Suprapubic skin (tissue), 4 donors: ENCODE measurements around the gene RNF220. TPM values are rescaled to one million over a fixed set of nuclear protein-coding genes. Genes with fewer than 3 reads are reported as not detected.

Source experiments
- DNase-seq, 2 donors: peaks; one replicate each; pipeline ENCODE4 v3.0.0-alpha.2; 2019; ENCODE audit warnings: low spot score in 2 of 2
- H3K27ac ChIP-seq: fragments of 200-600 bp; sonication (generic); one replicate; pipeline ENCODE4 v1.5.1; 2019
- H3K27me3 ChIP-seq: fragments of 200-600 bp; sonication (generic); one replicate; pipeline ENCODE4 v1.5.1; 2019
- H3K36me3 ChIP-seq: fragments of 200-600 bp; sonication (generic); one replicate; pipeline ENCODE4 v1.5.1; 2019
- H3K4me1 ChIP-seq: fragments of 200-600 bp; sonication (generic); one replicate; pipeline ENCODE4 v1.5.1; 2019
- H3K4me3 ChIP-seq: fragments of 200-600 bp; sonication (generic); one replicate; pipeline ENCODE4 v1.5.1; 2019; ENCODE audit warnings: mild to moderate bottlenecking
- H3K9me3 ChIP-seq: fragments of 200-600 bp; sonication (generic); one replicate; pipeline ENCODE4 v1.5.1; 2019
- EP300 ChIP-seq: sonication (generic); formaldehyde crosslinking; IDR thresholded peaks from one replicate; pipeline ENCODE4 v1.6.1; 2017; ENCODE audit warnings: antibody characterized with exemption
- POLR2A ChIP-seq, 2 donors: fragments of 450-650 bp; IDR thresholded peaks; one replicate each; pipeline ENCODE4 v1.6.1; 2017; ENCODE audit warnings: antibody characterized with exemption in 2 of 2, mild to moderate bottlenecking in 2 of 2, moderate library complexity in 2 of 2
- POLR2AphosphoS5 ChIP-seq, 3 donors: sonication (generic); formaldehyde crosslinking; IDR thresholded peaks; one replicate each; pipeline ENCODE4 v1.6.1; 2017; ENCODE audit warnings: antibody characterized with exemption in 3 of 3
- WGBS: methylation state at CpG from one replicate; pipeline ENCODE4 v1.1.5; 2018; 5-methylcytosine and 5-hydroxymethylcytosine counted together
- total RNA-seq, 4 donors: library from RNA; depleted of rRNA; stranded (reverse); fragments of >200 nt; gene quantifications; one replicate each; pipeline ENCODE4 v1.1.0, GENCODE V29; 2016
- TF ChIP-seq, protein P1 (sequence below), 2 donors: fragments of 200-600 bp in 1 of 2; fragments of 450-650 bp in 1 of 2; sonication (generic) in 1 of 2; IDR thresholded peaks; one replicate each; pipeline ENCODE4 v1.5.1; 2016 to 2019; ENCODE audit warnings: antibody characterized with exemption in 2 of 2, mild to moderate bottlenecking in 1 of 2, moderate library complexity in 1 of 2

Gene RNF220
- total RNA-seq, 4 donors from 2014 or later, result 79.4 to 124 (median 99.5) TPM

DNA sequence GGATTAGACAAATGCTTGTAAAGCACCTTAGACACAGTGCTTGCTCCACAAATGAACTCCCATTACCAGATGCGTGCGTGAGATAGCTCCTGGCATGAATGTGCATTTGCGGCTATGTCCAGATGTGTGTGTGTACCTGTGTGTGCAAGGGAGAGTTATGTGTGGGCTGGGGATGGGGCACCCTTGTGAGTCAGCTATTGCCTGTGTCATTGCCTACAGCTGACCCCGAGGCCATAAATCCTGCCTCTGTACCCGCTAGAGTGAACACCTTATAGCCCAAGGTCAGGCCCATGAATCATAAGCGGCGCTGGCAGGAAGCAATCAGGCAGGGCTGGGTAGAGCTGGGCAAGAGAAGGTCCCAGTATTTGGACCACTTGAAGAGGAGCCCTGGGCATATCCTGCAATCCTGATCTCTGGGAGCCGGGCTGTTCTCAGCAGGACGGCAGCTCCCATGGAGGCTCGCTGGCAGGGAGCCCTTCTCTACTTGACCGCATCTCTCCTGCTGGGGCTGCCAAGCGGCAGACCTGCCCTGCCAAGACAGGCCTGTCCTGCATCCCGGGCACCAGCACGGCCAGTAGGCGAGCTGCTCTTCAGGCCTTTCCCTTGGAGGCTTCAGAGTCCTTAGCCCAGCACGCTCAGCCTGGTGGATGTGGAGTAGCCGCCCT, 182.9 kb downstream of the RNF220 start:
- Histone ChIP-seq H3K36me3 (no peaks in the 10 kb centered on the region), H3K27me3 (peaks cover 33% of the 10 kb centered on the region), H3K4me3 (no peak overlapping the region), H3K9me3 (no peaks in the 10 kb centered on the region), H3K4me1 (no peaks in the 10 kb centered on the region), H3K27ac (no peak overlapping the region)
- DNase-seq, result no peak
- 81% methylated on average over 11 of the region's 17 CpGs for WGBS
- no peak for TF ChIP-seq POLR2AphosphoS5 (IDR thresholded peaks at IDR 0.05)
- TF ChIP-seq POLR2A (IDR thresholded peaks at IDR 0.05), result no peak
- TF ChIP-seq, protein P1, sequence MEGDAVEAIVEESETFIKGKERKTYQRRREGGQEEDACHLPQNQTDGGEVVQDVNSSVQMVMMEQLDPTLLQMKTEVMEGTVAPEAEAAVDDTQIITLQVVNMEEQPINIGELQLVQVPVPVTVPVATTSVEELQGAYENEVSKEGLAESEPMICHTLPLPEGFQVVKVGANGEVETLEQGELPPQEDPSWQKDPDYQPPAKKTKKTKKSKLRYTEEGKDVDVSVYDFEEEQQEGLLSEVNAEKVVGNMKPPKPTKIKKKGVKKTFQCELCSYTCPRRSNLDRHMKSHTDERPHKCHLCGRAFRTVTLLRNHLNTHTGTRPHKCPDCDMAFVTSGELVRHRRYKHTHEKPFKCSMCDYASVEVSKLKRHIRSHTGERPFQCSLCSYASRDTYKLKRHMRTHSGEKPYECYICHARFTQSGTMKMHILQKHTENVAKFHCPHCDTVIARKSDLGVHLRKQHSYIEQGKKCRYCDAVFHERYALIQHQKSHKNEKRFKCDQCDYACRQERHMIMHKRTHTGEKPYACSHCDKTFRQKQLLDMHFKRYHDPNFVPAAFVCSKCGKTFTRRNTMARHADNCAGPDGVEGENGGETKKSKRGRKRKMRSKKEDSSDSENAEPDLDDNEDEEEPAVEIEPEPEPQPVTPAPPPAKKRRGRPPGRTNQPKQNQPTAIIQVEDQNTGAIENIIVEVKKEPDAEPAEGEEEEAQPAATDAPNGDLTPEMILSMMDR (IDR thresholded peaks at IDR 0.05), result no peak
- no peak for TF ChIP-seq EP300

DNA sequence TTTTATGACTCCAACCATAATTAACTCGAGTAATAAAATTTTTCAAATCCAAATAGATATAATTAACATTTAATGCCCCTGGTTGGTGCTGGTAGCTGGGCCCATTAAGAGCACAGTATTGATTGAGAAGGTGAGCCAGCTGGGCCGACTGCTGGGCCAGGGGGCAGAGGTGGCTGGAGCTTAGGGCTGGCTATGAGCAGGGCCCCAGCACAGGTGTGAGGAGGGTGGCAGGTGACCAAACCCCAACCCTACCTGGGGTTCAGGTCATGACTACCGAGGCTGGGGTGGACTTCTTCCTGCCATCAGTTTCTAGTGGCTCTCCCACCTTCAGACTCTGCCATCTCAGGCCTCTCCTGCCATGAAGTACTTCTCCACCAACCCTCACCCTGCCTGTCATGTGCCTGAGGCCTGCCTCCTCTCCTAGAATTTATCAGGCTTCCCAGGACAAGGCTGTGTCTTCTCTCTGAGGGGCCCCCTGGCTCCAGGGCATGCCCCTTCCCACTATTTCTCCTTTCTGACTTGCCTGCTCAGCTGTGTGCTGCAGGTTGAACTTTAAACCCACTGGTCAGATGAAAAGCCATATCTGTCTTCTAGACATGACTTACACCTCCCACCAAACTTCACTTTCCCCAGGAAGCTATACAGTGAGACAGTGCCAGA, 183.6 kb downstream of the RNF220 start:
- no peak for DNase-seq
- no peaks in the 10 kb centered on the region for H3K9me3 ChIP-seq
- peaks cover 33% of the 10 kb centered on the region for H3K27me3 ChIP-seq
- no peaks in the 10 kb centered on the region for H3K4me1 ChIP-seq
- no peaks in the 10 kb centered on the region for H3K36me3 ChIP-seq
- H3K4me3 ChIP-seq, result no peak overlapping the region
- H3K27ac ChIP-seq, result no peak overlapping the region
- WGBS, result 84% methylated on average over 3 of the region's 3 CpGs
- TF ChIP-seq, protein P1 (IDR thresholded peaks at IDR 0.05), result no peak
- TF ChIP-seq EP300, result no peak
- no peak for TF ChIP-seq POLR2AphosphoS5 (IDR thresholded peaks at IDR 0.05)
- no peak for TF ChIP-seq POLR2A (IDR thresholded peaks at IDR 0.05)

DNA sequence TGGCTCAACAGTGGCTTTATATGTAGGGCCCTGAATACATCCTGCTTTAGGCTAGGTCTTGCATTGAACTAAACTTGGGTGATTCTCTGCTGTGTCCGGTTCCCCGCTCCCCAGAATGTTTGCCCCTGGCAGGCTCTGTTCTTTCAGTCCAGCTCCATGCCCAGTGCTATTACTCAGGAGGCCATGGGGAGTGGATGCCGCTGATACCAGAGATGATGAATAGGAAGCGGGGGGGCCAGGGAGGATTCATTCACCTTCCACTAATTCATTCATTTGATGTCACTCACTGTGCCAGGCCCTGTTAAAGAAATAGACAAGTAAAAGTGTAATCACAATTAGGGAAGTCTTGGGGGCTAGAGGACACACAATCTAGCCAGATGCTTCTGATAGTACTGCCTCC, 185.4 kb downstream of the RNF220 start:
- whole genome bisulfite sequencing, result 93% methylated on average over 4 of the region's 4 CpGs
- H3K4me3 ChIP-seq, result no peak overlapping the region
- H3K27ac ChIP-seq, result no peak overlapping the region
- TF ChIP-seq POLR2AphosphoS5 (IDR thresholded peaks at IDR 0.05), result no peak
- TF ChIP-seq POLR2A (IDR thresholded peaks at IDR 0.05), result no peak
- no peak for TF ChIP-seq EP300
- TF ChIP-seq, protein P1 (IDR thresholded peaks at IDR 0.05), result no peak
- peaks cover 3% of the 10 kb centered on the region for H3K4me1 ChIP-seq
- no peaks in the 10 kb centered on the region for H3K36me3 ChIP-seq
- peaks cover 22% of the 10 kb centered on the region for H3K27me3 ChIP-seq
- DNase-seq, result no peak
- H3K9me3 ChIP-seq, result no peaks in the 10 kb centered on the region

DNA sequence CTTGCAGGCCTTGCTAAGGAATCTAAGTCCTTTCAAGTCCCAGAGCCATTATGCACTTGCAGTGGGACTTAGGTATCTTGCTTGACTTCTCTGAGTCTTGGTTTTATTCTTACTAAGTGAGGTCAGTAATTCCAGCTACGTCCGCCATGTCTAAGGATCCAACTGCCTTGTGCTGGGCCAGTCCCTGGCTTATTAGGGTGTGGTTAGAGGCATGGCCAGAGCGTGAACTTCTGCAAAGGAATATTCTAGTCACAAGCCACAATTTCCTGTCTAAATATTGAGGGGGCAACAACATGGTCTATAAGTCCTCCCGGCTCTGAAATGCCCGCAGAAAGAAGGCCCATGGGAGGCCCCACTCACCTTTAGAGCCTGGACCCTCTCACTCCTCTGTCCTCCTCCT, 186.3 kb downstream of the RNF220 start:
- TF ChIP-seq POLR2AphosphoS5 (IDR thresholded peaks at IDR 0.05) (no peak), EP300 (no peak), POLR2A (IDR thresholded peaks at IDR 0.05) (no peak)
- TF ChIP-seq, protein P1 (IDR thresholded peaks at IDR 0.05), result no peak
- Histone ChIP-seq H3K36me3 (no peaks in the 10 kb centered on the region), H3K27ac (no peak overlapping the region), H3K4me1 (peaks cover 3% of the 10 kb centered on the region), H3K9me3 (no peaks in the 10 kb centered on the region), H3K27me3 (peaks cover 15% of the 10 kb centered on the region), H3K4me3 (no peak overlapping the region)
- no peak for DNase-seq
- 82% methylated on average over 5 of the region's 5 CpGs for WGBS
